ENCODE data around the gene PCDHGC5.

The PCDHGC5 gene

GRCh38 chr5:141488591-141489561 is at the start of gene PCDHGC5:
TSS of gene PCDHGC5 (plus strand) at chr5:141489081. CDS start at chr5:141489241, 160 bp downstream.
- DNase-seq = no peak

GRCh38 chr5:141439411-141440141 is 49.3 kb upstream of the PCDHGC5 start:
- no peak for DNase-seq

- DNase-seq = no peak
Measured at GRCh38 chr5:141440341-141440740, 48.5 kb upstream of the PCDHGC5 start.

- no peak for DNase-seq
Measured at GRCh38 chr5:141441571-141442170, 47.2 kb upstream of the PCDHGC5 start.

- no peak for DNase-seq
Measured at GRCh38 chr5:141465351-141465750, 23.5 kb upstream of the PCDHGC5 start.

GRCh38 chr5:141475625-141476131 is 13.2 kb upstream of the PCDHGC5 start, which contains the start of gene PCDHGC3:
TSS of gene PCDHGC3 (plus strand) at chr5:141475966. CDS start at chr5:141476117, 151 bp downstream.
- peak; percentile 76 for DNase-seq

GRCh38 chr5:141476132-141476911 is 12.6 kb upstream of the PCDHGC5 start:
- DNase-seq = no peak

- no peak for DNase-seq
Measured at GRCh38 chr5:141477044-141477575, 11.8 kb upstream of the PCDHGC5 start.

- DNase-seq = no peak
Measured at GRCh38 chr5:141477815-141478214, 11.1 kb upstream of the PCDHGC5 start.

- no peak for DNase-seq
Measured at GRCh38 chr5:141478321-141478945, 10.4 kb upstream of the PCDHGC5 start.

GRCh38 chr5:141479776-141480175 is 9.1 kb upstream of the PCDHGC5 start:
- no peak for DNase-seq

- no peak for DNase-seq
Measured at GRCh38 chr5:141483902-141484301, 5.0 kb upstream of the PCDHGC5 start.

GRCh38 chr5:141484310-141484640 is 4.6 kb upstream of the PCDHGC5 start:
- DNase-seq = no peak

GRCh38 chr5:141484641-141485311 is 4.1 kb upstream of the PCDHGC5 start, which contains the start of gene PCDHGC4:
TSS of gene PCDHGC4 (plus strand) at chr5:141485030. CDS start at chr5:141485174, 144 bp downstream.
- no peak for DNase-seq

- no peak for DNase-seq
Measured at GRCh38 chr5:141485321-141486055, 3.4 kb upstream of the PCDHGC5 start.

- no peak for DNase-seq
Measured at GRCh38 chr5:141486091-141486490, 2.8 kb upstream of the PCDHGC5 start.

GRCh38 chr5:141487131-141487530 is 1.8 kb upstream of the PCDHGC5 start:
- no peak for DNase-seq

GRCh38 chr5:141489841-141490240 is 960 bp downstream of the PCDHGC5 start:
- DNase-seq = no peak

- no peak for DNase-seq
Measured at GRCh38 chr5:141490271-141490670, 1.4 kb downstream of the PCDHGC5 start.

GRCh38 chr5:141490771-141491170 is 1.9 kb downstream of the PCDHGC5 start:
- no peak for DNase-seq

Measured in activated CD8-positive, alpha-beta memory T cell treated with anti-CD3 and anti-CD28 coated beads, Interleukin-2, amount 50 U/mL, for 48 hours (primary cell).